CD4-positive, alpha-beta T cell (primary cell): ENCODE results near the gene ZNF446. TPM values are rescaled to one million over a fixed set of nuclear protein-coding genes. Genes with fewer than 3 reads are reported as not detected.
A peak's percentile ranks its signal among the peaks of the same experiment; 100 is the strongest.
"Not testable (repeated sequence)": the region's sequence is repeated elsewhere in the genome, so short reads cannot be mapped to it uniquely, and the experiment has no call there.

ENCODE experiments used
- ATAC-seq: fragments of 200-7000 bp; cut with Tn5 transposase; one replicate; pipeline ENCODE4 v1.10.0; 2022; ENCODE audit warnings: mild to moderate bottlenecking; ENCODE audit not compliant: poor library complexity
- CTCF ChIA-PET: fragments of 350-600 bp; sonication (Branson Sonifier 250); formaldehyde crosslinking; loops from one replicate; lab custom pipeline; 2021; ENCODE audit warnings: antibody characterized with exemption, inconsistent platforms; lab: Charles Lee
- POLR2A ChIA-PET: fragments of 350-600 bp; sonication (Branson Sonifier 250); formaldehyde crosslinking; loops from one replicate; lab custom pipeline; 2021; ENCODE audit warnings: antibody characterized with exemption, inconsistent platforms; lab: Charles Lee
- DNase-seq, 14 experiments: peaks; one replicate each; pipeline ENCODE4 v3.0.0-alpha.2; 2013 to 2020; ENCODE audit warnings: mixed read lengths in 2 of 14
- H3K27ac ChIP-seq, 2 donors: one replicate each; pipeline versions ENCODE4 v1.5.1 to v1.7.0; 2013; ENCODE audit warnings: low read length in 2 of 2, low read depth in 1 of 2, mild to moderate bottlenecking in 1 of 2
- H3K27me3 ChIP-seq, 2 experiments: 1 replicate in 1 of 2; 2 replicates in 1 of 2; pipeline versions ENCODE4 v1.6.1 to v1.7.0; 2013; ENCODE audit warnings: low read length in 2 of 2, control low read depth in 1 of 2, mild to moderate bottlenecking in 1 of 2, moderate library complexity in 1 of 2; ENCODE audit not compliant: insufficient read depth in 2 of 2, control insufficient read depth in 1 of 2
- H3K36me3 ChIP-seq: one replicate; pipeline ENCODE4 v1.6.1; 2013; ENCODE audit warnings: low read length, control low read depth; ENCODE audit not compliant: insufficient read depth
- H3K4me1 ChIP-seq: one replicate; pipeline ENCODE4 v1.6.1; 2013; ENCODE audit warnings: low read length, control low read depth; ENCODE audit not compliant: insufficient read depth
- H3K4me3 ChIP-seq: one replicate; pipeline ENCODE4 v1.5.1; 2013; ENCODE audit warnings: mild to moderate bottlenecking, low read length, moderate library complexity
- H3K9me3 ChIP-seq, 2 experiments: 1 replicate in 1 of 2; 2 replicates in 1 of 2; pipeline versions ENCODE4 v1.6.1 to v1.7.0; 2013; ENCODE audit warnings: low read length in 2 of 2, mild to moderate bottlenecking in 2 of 2, control low read depth in 1 of 2, moderate library complexity in 1 of 2; ENCODE audit not compliant: control insufficient read depth in 1 of 2, insufficient read depth in 1 of 2
- H3K27ac Mint-ChIP-seq: one replicate; pipeline ENCODE4 v1.8.0; 2020; ENCODE audit warnings: mixed read lengths
- H3K27me3 Mint-ChIP-seq: one replicate; pipeline ENCODE4 v1.8.0; 2021; ENCODE audit warnings: mixed read lengths
- H3K36me3 Mint-ChIP-seq: one replicate; pipeline ENCODE4 v1.8.0; 2021; ENCODE audit warnings: low read depth, mixed read lengths
- H3K4me1 Mint-ChIP-seq: one replicate; pipeline ENCODE4 v1.8.0; 2021; ENCODE audit warnings: low read depth, mixed read lengths
- H3K4me3 Mint-ChIP-seq: one replicate; pipeline ENCODE4 v1.8.0; 2020; ENCODE audit warnings: mild to moderate bottlenecking, mixed read lengths
- H3K9me3 Mint-ChIP-seq: one replicate; pipeline ENCODE4 v1.8.0; 2020; ENCODE audit warnings: mixed read lengths
- intact Hi-C, 2 experiments: fragments of 100-400 bp; cut with DNase I in 1 of 2; cut with micrococcal nuclease in 1 of 2; formaldehyde crosslinking; loops; one replicate each; pipeline versions ENCODE4 v1.15.1 to v1.9.0; 2023 to 2025; cut with DNase I, micrococcal nuclease
- total RNA-seq, 174 experiments: library from RNA in 2 of 174; stranded (reverse) in 2 of 174; gene quantifications; one replicate each; pipeline ENCODE4 v1.2.3 and lab custom pipeline; 2021 to 2026
- TF ChIP-seq, protein P1 (sequence below): fragments of 200-600 bp; IDR thresholded peaks from one replicate; pipeline ENCODE4 v1.8.0; 2022; ENCODE audit warnings: antibody characterized with exemption, mild to moderate bottlenecking

The ZNF446 gene
- total RNA-seq, 2 experiments from 2014 or later: 13.6 to 14.6 TPM

GRCh38 chr19:58498316-58499020 is 22.3 kb downstream of the ZNF446 start:
- H3K9me3 Mint-ChIP-seq: peaks cover 3% of the 10 kb centered on the region
- peak overlapping the region; percentile 94 for H3K4me3 Mint-ChIP-seq
- Histone ChIP-seq H3K9me3 (peaks cover 0 to 25% of the 10 kb centered on the region in 2 experiments), H3K27me3 (no peaks in the 10 kb centered on the region), H3K36me3 (no peaks in the 10 kb centered on the region), H3K4me3 (peak overlapping the region; percentile 57), H3K27ac (peak overlapping the region in 1 of 2 donors; percentile 79), H3K4me1 (peaks cover 25% of the 10 kb centered on the region)
- peaks cover 16% of the 10 kb centered on the region for H3K4me1 Mint-ChIP-seq
- ChIA-PET CTCF (interaction anchor here (1.2 to 1.5 kb wide), 2 partner anchors 16 to 89 kb away, joined by 3 to 4 read pairs; partner anchors contain the start of gene ZNF584), POLR2A (interaction anchor here (1.1 to 2.3 kb wide), 5 partner anchors 21 to 315 kb away, joined by 3 to 15 read pairs (median 6); partner anchors contain the start of genes ZBTB45, ZNF274, ZNF324B and ZNF497)
- H3K36me3 Mint-ChIP-seq: peaks cover 7% of the 10 kb centered on the region
- DNase-seq (no peak), ATAC-seq (no peak)
- intact Hi-C loops: loop anchor here in 1 of 2 experiments (1.0 to 2.0 kb wide), 2 partner anchors 22 to 58 kb away; partner anchors contain the start of genes ZNF132 and ZNF446
- no peaks in the 10 kb centered on the region for H3K27me3 Mint-ChIP-seq
- peak overlapping the region; percentile 86 for H3K27ac Mint-ChIP-seq
- TF ChIP-seq, protein P1, sequence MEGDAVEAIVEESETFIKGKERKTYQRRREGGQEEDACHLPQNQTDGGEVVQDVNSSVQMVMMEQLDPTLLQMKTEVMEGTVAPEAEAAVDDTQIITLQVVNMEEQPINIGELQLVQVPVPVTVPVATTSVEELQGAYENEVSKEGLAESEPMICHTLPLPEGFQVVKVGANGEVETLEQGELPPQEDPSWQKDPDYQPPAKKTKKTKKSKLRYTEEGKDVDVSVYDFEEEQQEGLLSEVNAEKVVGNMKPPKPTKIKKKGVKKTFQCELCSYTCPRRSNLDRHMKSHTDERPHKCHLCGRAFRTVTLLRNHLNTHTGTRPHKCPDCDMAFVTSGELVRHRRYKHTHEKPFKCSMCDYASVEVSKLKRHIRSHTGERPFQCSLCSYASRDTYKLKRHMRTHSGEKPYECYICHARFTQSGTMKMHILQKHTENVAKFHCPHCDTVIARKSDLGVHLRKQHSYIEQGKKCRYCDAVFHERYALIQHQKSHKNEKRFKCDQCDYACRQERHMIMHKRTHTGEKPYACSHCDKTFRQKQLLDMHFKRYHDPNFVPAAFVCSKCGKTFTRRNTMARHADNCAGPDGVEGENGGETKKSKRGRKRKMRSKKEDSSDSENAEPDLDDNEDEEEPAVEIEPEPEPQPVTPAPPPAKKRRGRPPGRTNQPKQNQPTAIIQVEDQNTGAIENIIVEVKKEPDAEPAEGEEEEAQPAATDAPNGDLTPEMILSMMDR: no peak

DNA sequence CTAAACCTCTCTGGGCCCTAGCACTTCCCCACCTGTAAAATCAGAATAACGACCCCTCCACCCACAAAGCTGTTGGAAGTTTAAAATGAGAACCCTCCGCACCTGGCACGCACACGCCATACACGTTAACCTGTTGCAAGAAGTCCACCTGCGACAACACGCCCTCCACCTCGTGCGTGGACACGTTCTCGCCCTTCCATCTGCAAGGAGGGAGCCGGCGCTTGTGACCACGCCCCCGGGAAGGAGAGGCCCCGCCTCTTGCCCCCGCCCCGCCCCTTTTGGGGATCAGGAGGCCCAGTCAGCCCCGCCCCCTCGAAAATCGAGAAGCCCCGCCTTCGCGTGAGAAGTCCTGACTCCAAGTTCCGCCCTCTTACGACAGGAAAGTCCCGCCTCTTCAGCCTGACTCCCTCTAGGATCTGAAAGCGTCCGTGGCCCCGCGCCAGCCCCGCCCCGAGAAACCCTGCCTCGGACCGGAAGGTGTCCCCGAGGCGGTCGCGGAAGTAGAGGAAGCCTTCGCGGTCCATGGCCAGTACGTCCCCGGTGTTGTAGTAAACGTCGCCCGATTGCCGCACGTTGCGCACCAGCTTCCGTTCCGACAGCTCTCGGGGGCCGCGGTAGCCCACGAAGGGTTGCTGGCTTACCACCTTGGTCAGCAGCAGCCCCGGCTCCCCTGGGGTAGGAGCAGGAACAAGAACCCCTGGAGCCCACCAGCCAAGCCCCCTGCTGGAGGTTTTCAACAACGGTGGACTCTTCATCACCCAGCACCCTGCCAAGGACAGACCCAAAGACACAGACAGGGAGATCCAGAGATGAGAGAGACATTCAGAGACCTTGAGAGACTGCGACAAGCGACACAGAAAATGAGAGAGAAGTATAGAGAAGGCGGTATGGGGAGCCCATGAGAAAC is 23.1 kb downstream of the ZNF446 start:
- H3K4me1 ChIP-seq: peaks cover 25% of the 10 kb centered on the region
- Mint-ChIP-seq H3K9me3 (peaks cover 3% of the 10 kb centered on the region), H3K27me3 (no peaks in the 10 kb centered on the region), H3K36me3 (peaks cover 7% of the 10 kb centered on the region), H3K4me3 (peak overlapping the region; percentile 94), H3K4me1 (peaks cover 16% of the 10 kb centered on the region), H3K27ac (peak overlapping the region; percentile 86)
- ATAC-seq: peak; percentile 83
- H3K27ac ChIP-seq: peak overlapping the region; percentile 57 to 79
- H3K27me3 ChIP-seq: no peaks in the 10 kb centered on the region
- ChIA-PET CTCF (interaction anchor here (1.1 to 1.5 kb wide), 3 partner anchors 15 to 90 kb away, joined by 3 to 8 read pairs (median 4); partner anchors contain the start of genes ZBTB45 and ZNF584), POLR2A (interaction anchor here (1.0 to 2.3 kb wide), 7 partner anchors 19 to 316 kb away, joined by 3 to 15 read pairs (median 5); partner anchors contain the start of genes CHMP2A, ZBTB45, ZNF274 and ZNF324B)
- peaks cover 0 to 25% of the 10 kb centered on the region in 2 experiments for H3K9me3 ChIP-seq
- H3K36me3 ChIP-seq: no peaks in the 10 kb centered on the region
- TF ChIP-seq, protein P1: no peak
- DNase-seq: peak; percentile 85 to 98 (median 92)
- peak overlapping the region; percentile 57 for H3K4me3 ChIP-seq
- intact Hi-C loops: loop anchor here in 1 of 2 experiments (1.0 to 2.0 kb wide), 2 partner anchors 22 to 59 kb away; partner anchors contain the start of genes ZNF132 and ZNF446

DNA sequence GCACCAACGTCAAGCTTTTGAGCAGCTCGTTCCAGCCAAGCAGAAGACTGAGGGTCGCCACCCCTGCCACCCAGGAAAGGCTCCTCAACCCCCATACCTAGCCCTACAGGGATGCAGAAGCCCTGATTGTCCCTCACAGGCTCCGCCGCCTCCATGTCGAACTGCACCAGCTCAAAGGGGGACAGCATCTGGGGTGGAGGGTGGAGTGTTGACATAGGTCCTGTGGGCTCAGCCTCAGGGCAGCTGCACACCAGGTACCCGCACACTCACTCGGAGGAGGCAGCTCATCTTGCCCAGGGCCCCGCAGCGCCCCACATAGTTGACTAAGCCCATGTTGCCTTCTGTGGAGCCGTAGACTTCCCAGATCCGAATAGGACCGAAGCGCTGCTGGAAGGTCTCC is 24.1 kb downstream of the ZNF446 start:
- H3K27me3 ChIP-seq: no peaks in the 10 kb centered on the region
- Mint-ChIP-seq H3K9me3 (peaks cover 3% of the 10 kb centered on the region), H3K27me3 (no peaks in the 10 kb centered on the region), H3K27ac (peak overlapping the region; percentile 86), H3K4me1 (peaks cover 16% of the 10 kb centered on the region), H3K4me3 (no peak overlapping the region), H3K36me3 (peaks cover 7% of the 10 kb centered on the region)
- DNase-seq (peak in 1 of 14 experiments; percentile 34), ATAC-seq (no peak)
- H3K4me3 ChIP-seq: no peak overlapping the region
- TF ChIP-seq, protein P1: no peak
- POLR2A ChIA-PET: interaction anchor here (1.5 to 2.3 kb wide), 3 partner anchors 20 to 317 kb away, joined by 3 to 15 read pairs (median 5); partner anchors contain the start of genes CHMP2A, ZBTB45 and ZNF274
- CTCF ChIA-PET: interaction anchor here (1.0 to 1.7 kb wide), 2 partner anchors 14 to 19 kb away, joined by 3 to 7 read pairs; partner anchors contain the start of gene ZBTB45
- H3K27ac ChIP-seq: no peak overlapping the region
- peaks cover 0 to 32% of the 10 kb centered on the region in 2 experiments for H3K9me3 ChIP-seq
- intact Hi-C loops: no loop called here
- peaks cover 25% of the 10 kb centered on the region for H3K4me1 ChIP-seq
- H3K36me3 ChIP-seq: no peaks in the 10 kb centered on the region

GRCh38 chr19:58507602-58508223 is 31.6 kb downstream of the ZNF446 start:
- H3K27me3 Mint-ChIP-seq, H3K4me1 ChIP-seq, H3K36me3 Mint-ChIP-seq, POLR2A ChIA-PET, H3K9me3 Mint-ChIP-seq, H3K27ac ChIP-seq, H3K36me3 ChIP-seq, intact Hi-C loops, CTCF ChIA-PET, ATAC-seq, H3K4me1 Mint-ChIP-seq, H3K4me3 ChIP-seq, H3K27me3 ChIP-seq, DNase-seq, H3K27ac Mint-ChIP-seq, H3K4me3 Mint-ChIP-seq: not testable (repeated sequence)
- peaks cover 0 to 35% of the 10 kb centered on the region in 2 experiments for H3K9me3 ChIP-seq
